ENCODE results near the gene MBOAT1.

- TF ChIP-seq CTCF (IDR thresholded peaks at IDR 0.05) (peak in 5 of 12 donors; percentile 28 to 48 (median 31)), POLR2A (IDR thresholded peaks at IDR 0.05) (peak in 1 of 2 donors; percentile 79)
Measured at GRCh38 chr6:20212392-20213111, at the start of gene MBOAT1.
